ENCODE results near the gene SEZ6L2. TPM values are rescaled to one million over a fixed set of nuclear protein-coding genes. Genes with fewer than 3 reads are reported as not detected.
A peak's percentile ranks its signal among the peaks of the same experiment; 100 is the strongest.

The SEZ6L2 gene
- total RNA-seq, 1 donor from 2014 or later = 10.7 TPM

DNA sequence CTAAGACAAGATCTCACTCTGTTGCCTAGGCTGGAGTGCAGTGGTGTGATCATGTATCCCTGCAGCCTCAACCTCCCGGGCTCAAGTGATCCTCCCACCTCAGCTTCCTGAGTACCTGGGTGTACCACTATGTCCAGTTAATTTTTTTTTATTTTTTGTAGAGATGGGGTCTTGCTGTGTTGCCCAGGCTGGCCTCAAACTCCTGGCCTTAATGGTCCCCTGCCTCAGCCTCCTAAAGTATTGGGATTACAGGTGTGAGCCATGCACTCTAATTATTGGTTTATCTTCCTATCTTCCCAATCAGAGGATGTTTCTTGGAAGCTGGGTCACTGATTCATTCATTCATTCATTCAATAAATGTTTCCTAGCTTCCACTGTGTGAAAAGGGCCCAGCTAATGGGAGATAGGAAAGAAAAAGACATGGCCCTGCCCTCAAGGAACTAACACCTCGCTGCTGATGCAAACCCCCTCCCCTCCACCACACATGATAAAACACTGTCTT is 9.4 kb upstream of the SEZ6L2 start:
- Histone ChIP-seq H3K27me3 (ENCODE audit: low read depth) (no peaks in the 10 kb centered on the region), H3K4me1 (no peaks in the 10 kb centered on the region), H3K4me3 (no peak overlapping the region), H3K36me3 (no peaks in the 10 kb centered on the region), H3K27ac (no peak overlapping the region), H3K9me3 (no peaks in the 10 kb centered on the region)
- no peak for ATAC-seq
- intact Hi-C loops (cut with DNase I) = no loop called here
- DNase-seq = no peak
- TF ChIP-seq, protein P1, sequence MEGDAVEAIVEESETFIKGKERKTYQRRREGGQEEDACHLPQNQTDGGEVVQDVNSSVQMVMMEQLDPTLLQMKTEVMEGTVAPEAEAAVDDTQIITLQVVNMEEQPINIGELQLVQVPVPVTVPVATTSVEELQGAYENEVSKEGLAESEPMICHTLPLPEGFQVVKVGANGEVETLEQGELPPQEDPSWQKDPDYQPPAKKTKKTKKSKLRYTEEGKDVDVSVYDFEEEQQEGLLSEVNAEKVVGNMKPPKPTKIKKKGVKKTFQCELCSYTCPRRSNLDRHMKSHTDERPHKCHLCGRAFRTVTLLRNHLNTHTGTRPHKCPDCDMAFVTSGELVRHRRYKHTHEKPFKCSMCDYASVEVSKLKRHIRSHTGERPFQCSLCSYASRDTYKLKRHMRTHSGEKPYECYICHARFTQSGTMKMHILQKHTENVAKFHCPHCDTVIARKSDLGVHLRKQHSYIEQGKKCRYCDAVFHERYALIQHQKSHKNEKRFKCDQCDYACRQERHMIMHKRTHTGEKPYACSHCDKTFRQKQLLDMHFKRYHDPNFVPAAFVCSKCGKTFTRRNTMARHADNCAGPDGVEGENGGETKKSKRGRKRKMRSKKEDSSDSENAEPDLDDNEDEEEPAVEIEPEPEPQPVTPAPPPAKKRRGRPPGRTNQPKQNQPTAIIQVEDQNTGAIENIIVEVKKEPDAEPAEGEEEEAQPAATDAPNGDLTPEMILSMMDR (IDR thresholded peaks at IDR 0.05) = no peak

DNA sequence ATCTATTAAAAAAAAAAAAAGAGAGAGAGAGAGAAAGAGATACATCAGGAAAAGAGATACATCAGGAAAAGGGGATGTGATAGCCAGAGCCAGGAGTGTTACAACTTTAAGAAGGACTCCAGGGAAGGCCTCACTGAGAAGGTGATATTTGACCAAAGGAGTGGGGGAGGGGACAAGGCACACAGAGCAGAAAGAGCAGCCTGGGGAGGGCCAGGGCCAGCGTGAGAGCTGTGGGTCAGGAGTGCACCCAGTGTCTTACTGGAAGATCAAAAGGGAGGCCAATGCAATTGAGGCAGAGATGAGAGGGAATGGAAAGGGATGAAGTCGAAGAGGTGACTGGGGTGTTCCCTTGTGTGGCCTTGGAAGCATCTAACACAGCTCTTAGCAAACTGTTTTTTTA is 8.6 kb upstream of the SEZ6L2 start:
- H3K4me1 ChIP-seq = no peaks in the 10 kb centered on the region
- no peak for ATAC-seq
- H3K36me3 ChIP-seq = no peaks in the 10 kb centered on the region
- no peak for DNase-seq
- no peak overlapping the region for H3K27ac ChIP-seq
- no peaks in the 10 kb centered on the region for H3K27me3 ChIP-seq (ENCODE audit: low read depth)
- no peaks in the 10 kb centered on the region for H3K9me3 ChIP-seq
- intact Hi-C loops (cut with DNase I) = no loop called here
- H3K4me3 ChIP-seq = no peak overlapping the region
- TF ChIP-seq, protein P1 (IDR thresholded peaks at IDR 0.05) = no peak

GRCh38 chr16:29906520-29907244 is 7.3 kb upstream of the SEZ6L2 start:
- no peak for ATAC-seq

GRCh38 chr16:29905668-29906067 is 6.3 kb upstream of the SEZ6L2 start:
- H3K4me1 ChIP-seq = peaks cover 4% of the 10 kb centered on the region
- DNase-seq (no peak), ATAC-seq (no peak)
- H3K27ac ChIP-seq = no peak overlapping the region
- intact Hi-C loops (cut with DNase I) = no loop called here
- H3K9me3 ChIP-seq = no peaks in the 10 kb centered on the region
- TF ChIP-seq, protein P1 (IDR thresholded peaks at IDR 0.05) = no peak
- H3K4me3 ChIP-seq = no peak overlapping the region
- H3K36me3 ChIP-seq = no peaks in the 10 kb centered on the region
- H3K27me3 ChIP-seq (ENCODE audit: low read depth) = peaks cover 7% of the 10 kb centered on the region

More at GRCh38 chr16:29906520-29907244, 7.3 kb upstream of the SEZ6L2 start:
- Histone ChIP-seq H3K9me3 (no peaks in the 10 kb centered on the region), H3K4me1 (no peaks in the 10 kb centered on the region), H3K27ac (no peak overlapping the region), H3K27me3 (ENCODE audit: low read depth) (peaks cover under 1% of the 10 kb centered on the region), H3K36me3 (no peaks in the 10 kb centered on the region), H3K4me3 (no peak overlapping the region)
- intact Hi-C loops (cut with DNase I) = no loop called here
- peak; percentile 24 for DNase-seq
- TF ChIP-seq, protein P1 (IDR thresholded peaks at IDR 0.05) = no peak

DNA sequence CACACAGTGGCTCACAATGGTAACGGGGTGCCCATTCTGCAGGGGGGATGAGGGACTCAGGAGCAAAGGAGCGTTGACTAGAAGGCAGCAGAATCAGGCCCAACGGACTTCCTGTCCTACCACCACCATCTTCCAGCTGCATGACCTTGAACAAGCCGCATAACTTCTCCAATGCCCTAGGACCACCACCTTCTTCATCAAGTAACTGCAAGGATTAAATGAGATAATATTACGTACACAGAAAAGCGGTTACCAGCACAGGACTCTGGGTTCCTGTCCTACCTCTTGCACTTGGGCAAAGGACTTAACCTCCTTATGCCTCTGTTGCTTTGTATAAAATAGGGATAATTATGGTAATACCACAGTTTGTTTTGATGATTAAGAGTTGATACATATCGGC is 5.6 kb upstream of the SEZ6L2 start:
- H3K4me3 ChIP-seq = no peak overlapping the region
- no peak for ATAC-seq
- peaks cover 9% of the 10 kb centered on the region for H3K4me1 ChIP-seq
- H3K27me3 ChIP-seq (ENCODE audit: low read depth) = peaks cover 7% of the 10 kb centered on the region
- intact Hi-C loops (cut with DNase I) = no loop called here
- TF ChIP-seq, protein P1 (IDR thresholded peaks at IDR 0.05) = no peak
- no peaks in the 10 kb centered on the region for H3K9me3 ChIP-seq
- no peaks in the 10 kb centered on the region for H3K36me3 ChIP-seq
- DNase-seq = no peak
- no peak overlapping the region for H3K27ac ChIP-seq

Data from lower lobe of right lung (tissue), 2 donors.